Head of caudate nucleus (tissue), 42 donors: Measurements from ENCODE around the gene GRB10.
"Not testable (repeated sequence)": the region's sequence is repeated elsewhere in the genome, so short reads cannot be mapped to it uniquely, and the experiment has no call there.

Experiments
- DNase-seq, 42 donors: peaks; one replicate each; pipeline versions ENCODE4 v3.0.0 to v3.0.0-alpha.2; 2020 to 2021; ENCODE audit warnings: mixed read lengths in 7 of 42
- intact Hi-C: fragments of 100-400 bp; cut with DNase I; formaldehyde crosslinking; loops from one replicate; pipeline ENCODE4 v1.15.0; 2022

Gene GRB10

GRCh38 chr7:50756180-50756579 is 26.5 kb downstream of the GRB10 start:
- intact Hi-C loops = no loop called here

GRCh38 chr7:50754684-50755083 is 28.0 kb downstream of the GRB10 start:
- no peak for DNase-seq
- intact Hi-C loops = no loop called here

More at GRCh38 chr7:50756180-50756579, 26.5 kb downstream of the GRB10 start:
- DNase-seq = no peak

DNA sequence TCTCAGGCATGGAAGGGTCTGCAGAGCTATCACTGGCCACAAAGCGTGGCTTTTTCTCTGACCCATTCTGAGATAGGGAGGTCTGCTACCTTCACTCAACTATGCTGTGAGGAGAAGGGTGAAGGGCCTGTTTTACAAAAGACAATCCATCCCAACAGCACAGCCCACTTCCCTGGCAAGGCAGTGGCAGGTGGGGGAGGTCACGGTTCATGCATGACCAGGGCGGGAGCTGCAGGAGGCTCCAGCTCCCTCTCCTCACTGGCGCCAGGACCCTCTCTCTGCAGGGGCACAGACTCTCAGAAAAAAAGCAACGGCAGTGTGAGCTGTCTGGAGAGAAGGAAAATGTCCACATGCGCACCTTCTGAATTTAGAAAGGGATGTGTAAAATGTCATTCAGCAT is 28.5 kb downstream of the GRB10 start:
- intact Hi-C loops = no loop called here

GRCh38 chr7:50752422-50752821 is 30.3 kb downstream of the GRB10 start:
- intact Hi-C loops = no loop called here
- DNase-seq = no peak

More for the DNA sequence above, 28.5 kb downstream of the GRB10 start:
- no peak for DNase-seq

DNA sequence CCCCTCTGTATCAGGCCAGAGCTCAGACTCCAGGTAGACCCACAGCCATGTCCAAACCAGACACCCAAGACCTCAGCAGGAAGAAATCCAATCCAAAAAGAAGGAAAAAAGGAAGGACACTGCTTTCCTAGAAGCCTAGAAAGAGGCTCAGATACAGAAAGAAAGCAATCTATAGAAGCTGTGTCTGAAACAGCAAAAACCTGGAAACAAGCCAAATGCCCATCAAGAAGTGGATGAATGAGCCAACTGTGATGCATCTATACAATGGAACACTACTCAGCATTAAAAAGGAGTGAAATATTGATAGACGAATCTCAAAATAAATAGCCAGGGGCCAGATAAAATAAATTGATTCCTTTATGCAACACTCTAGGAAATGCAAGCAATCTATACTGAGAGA is 31.6 kb downstream of the GRB10 start:
- intact Hi-C loops = no loop called here
- no peak for DNase-seq

GRCh38 chr7:50749896-50750295 is 32.8 kb downstream of the GRB10 start:
- DNase-seq = no peak
- intact Hi-C loops = no loop called here

DNA sequence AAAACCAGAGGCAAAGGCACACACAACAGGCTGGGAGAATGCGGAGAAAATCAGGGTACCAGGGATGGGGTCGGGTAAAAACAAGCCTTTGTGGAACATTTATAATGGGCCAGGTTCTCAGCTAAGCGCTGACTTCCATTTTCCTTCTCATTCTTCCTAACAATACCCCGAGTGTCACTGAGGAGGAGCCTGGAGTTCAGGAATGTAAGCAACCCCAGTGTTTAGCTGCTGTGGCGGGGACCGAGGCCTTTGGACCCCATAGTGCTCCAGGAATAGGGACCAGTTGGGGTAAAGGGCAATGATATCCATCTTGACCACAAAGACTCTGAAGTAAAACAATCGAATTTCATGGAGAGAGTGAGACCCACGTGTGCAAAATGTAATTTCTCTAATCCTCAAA is 34.2 kb downstream of the GRB10 start:
- intact Hi-C loops = no loop called here
- DNase-seq = peak in 1 of 42 donors; percentile 4

DNA sequence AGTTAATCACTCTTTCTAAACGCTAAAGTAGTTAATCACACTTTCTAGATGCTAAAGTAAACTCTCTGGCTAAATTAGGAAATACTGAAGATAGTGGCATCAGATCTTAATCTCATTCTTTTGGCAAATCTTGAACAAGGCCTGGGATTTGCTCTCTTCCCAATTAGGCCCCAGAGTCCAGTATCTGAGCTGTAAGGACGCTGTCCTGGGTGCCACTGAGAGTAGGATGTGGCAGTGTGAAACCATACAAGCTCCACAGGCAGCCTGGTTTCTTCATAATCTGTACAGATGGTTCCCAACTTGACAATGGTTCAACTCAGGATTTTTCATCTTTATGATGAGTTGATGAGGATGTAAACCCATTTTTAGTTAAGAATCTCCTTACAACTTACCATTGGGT is 36.9 kb downstream of the GRB10 start:
- no peak for DNase-seq
- intact Hi-C loops = no loop called here

DNA sequence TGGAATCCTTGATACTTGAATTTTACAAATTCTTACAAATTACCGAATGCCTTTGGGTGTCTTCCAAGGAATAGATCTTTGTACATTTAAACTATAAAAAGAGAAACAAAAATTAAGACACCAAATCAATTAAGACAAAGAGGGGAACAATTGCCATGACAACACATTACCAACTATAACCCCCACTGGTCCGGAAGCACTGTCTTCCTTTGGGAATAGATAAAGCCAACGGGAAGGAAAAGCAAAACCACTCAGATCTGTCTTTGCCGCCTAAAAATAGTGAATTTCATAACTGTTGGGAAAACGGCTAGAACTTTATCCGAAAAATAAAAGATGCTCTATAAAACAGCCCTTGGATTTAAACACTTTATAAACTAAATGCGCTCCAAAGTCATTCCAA is 37.4 kb downstream of the GRB10 start:
- DNase-seq = no peak
- intact Hi-C loops = no loop called here

DNA sequence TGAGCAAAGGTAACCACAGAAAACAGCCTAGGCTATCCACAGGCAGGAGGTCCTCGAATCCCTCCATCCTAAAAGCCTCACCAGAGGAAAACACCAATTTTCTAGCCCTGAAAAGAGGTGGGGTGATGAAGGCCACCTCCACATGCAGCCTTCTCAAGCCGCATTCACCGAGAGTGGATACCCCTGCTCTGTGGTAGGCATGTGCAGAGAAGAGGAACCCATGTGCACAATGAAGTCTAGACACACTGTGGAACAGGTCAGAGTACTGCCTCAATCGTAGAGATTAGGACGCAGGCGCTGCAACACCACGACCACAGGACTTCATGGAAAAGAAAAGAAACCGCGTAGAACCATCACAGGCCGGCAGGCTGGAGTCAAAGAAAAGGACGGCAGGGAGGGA is 38.8 kb downstream of the GRB10 start:
- DNase-seq = no peak
- intact Hi-C loops = no loop called here

DNA sequence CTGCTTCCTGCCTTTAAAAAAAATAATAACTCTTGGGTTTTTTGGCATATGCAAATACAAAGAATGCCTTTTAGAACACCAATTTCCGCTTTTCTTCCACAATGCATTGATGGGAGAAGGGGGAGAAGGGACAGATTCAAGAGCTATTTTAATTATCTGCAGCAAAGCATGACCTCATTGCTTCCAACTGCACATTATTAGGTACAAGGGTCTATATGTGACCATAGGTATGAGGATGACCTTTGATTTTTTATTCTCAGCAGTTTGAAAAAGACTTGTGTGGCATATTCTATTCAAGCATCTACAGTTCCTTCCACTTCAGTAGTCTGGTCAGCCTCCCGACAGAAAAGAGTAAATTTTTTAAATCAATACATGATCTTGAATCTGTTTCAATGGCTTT is 39.7 kb downstream of the GRB10 start:
- intact Hi-C loops = no loop called here
- no peak for DNase-seq

DNA sequence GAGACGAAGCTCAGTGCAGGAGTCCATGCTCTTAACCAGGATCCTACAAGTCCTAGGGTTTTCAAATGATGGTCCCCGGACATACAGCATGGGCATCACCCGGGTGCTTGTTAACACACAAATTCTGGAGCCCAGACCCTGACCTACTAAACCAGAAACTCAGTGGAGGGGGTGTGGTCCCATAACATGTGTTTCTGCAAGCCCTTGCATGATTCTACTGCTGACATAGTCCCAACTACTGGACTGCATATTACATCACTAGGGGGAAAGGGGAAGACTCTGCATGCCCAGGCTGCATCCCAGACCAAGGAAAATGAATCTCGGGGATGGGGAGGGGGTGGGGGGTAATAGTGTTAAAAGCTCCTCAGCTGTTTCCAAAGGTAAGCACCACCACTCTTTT is 40.3 kb downstream of the GRB10 start:
- DNase-seq = peak in 1 of 42 donors; percentile 8
- intact Hi-C loops = no loop called here

GRCh38 chr7:50739744-50740435 is 42.8 kb downstream of the GRB10 start:
- intact Hi-C loops = no loop called here
- peak in 16 of 42 donors; percentile 13 to 68 (median 32) for DNase-seq

DNA sequence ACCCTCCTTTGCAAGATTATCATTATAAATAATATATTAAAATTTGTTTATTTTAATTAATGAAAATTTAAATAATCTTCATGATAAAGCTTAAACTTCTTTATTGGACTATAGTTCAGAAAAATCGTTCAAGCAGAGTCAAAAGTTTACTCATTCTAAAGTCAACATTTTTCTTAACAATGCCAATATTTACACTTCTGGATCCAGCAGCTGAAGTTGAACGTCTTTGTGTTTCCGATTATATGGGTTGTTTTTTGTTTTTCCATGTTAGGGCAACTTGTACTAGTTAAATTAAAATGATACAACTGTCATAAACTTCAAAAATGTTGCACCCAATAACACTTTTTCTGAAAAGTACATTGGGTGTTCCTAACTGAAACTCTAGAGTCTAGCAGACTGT is 43.8 kb downstream of the GRB10 start:
- intact Hi-C loops = no loop called here
- no peak for DNase-seq

GRCh38 chr7:50735836-50736235 is 46.9 kb downstream of the GRB10 start:
- intact Hi-C loops = not testable (repeated sequence)

GRCh38 chr7:50735333-50735732 is 47.4 kb downstream of the GRB10 start:
- intact Hi-C loops = no loop called here
- DNase-seq = no peak

More at GRCh38 chr7:50735836-50736235, 46.9 kb downstream of the GRB10 start:
- peak in 2 of 42 donors; percentile 8 to 33 for DNase-seq

- peak in 1 of 42 donors; percentile 11 for DNase-seq
- intact Hi-C loops = no loop called here
Measured at GRCh38 chr7:50734246-50734645, 48.5 kb downstream of the GRB10 start.

DNA sequence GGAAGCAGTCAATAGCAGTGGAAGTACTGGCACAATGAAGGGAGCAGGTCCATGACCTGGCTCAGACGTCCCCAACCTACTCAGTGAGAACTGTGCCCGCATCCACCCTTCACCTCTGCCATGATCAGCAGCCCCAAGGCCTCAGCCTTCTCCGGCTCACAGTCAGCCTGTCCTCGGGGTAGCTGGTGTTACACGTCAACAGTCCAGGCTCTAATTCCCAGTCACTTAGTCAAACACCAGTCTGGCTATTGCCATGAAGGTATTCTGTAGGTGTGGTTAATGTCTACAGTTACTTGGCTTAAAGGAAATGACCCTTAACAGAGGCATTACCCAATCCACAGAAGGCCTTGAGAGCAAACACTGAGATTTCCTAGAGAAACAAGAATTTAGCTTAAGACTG is 49.1 kb downstream of the GRB10 start:
- intact Hi-C loops = no loop called here
- peak in 1 of 42 donors; percentile 36 for DNase-seq

DNA sequence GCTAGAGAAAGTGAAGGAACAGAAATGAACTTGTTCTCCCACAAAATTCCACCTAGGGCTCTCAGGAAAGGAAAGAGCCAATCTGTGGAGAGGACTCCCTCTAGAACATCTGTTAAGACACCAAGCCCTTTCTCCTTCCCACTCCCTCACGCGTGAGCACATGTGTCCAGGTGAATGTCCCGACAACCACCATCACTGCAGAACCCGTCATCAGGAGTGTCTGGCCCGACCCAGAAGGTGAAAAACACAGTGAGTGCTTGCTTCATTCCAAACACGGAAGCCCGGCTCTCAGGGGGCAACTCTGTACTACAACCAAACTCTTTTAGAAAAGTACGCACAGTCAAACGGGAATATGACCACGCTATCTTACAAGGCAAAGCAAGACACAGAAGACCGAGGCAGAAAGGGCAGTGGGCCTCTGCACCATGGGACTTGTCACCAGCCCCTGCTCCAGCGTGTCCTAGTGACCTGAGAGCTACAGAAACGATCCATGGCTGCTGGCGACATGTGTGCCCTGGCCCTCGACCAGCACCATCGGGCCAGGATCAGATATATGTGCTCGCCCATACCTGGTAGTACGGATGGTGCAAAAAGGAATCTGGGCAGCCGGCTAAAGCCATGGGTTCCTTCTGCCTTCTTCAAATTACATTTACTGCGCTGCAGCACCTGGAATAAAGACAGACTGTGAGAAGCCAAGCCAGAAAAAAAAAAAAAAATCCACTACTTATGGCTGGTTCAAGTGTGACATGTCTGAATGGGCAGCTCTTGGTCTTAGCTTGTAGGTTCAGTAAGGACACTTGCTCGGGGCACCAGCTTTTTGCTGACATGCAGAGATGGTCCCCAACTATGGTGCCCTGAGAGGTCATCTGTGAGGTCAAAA is 50.8 kb downstream of the GRB10 start:
- peak in 2 of 42 donors; percentile 8 to 33 for DNase-seq
- intact Hi-C loops = no loop called here
